Effector memory CD8-positive, alpha-beta T cell (primary cell): ENCODE results near the gene PLCH1.
"Not testable (repeated sequence)": the region's sequence is repeated elsewhere in the genome, so short reads cannot be mapped to it uniquely, and the experiment has no call there.

ENCODE experiments used
- ATAC-seq: fragments of 150-1000 bp; cut with Tn5 transposase; replicated peaks from 2 replicates; pipeline ENCODE4 v1.10.0; 2021; ENCODE audit warnings: mild to moderate bottlenecking, moderate library complexity
- DNase-seq, 3 experiments: peaks; one replicate each; pipeline ENCODE4 v3.0.0; 2021
- H3K27ac Mint-ChIP-seq, 2 donors: one replicate each; pipeline ENCODE4 v1.8.0; 2022; ENCODE audit warnings: mild to moderate bottlenecking in 2 of 2, mixed read lengths in 2 of 2, moderate library complexity in 2 of 2
- H3K27me3 Mint-ChIP-seq, 2 donors: one replicate each; pipeline ENCODE4 v1.8.0; 2022; ENCODE audit warnings: mixed read lengths in 2 of 2
- H3K36me3 Mint-ChIP-seq: one replicate; pipeline ENCODE4 v1.8.0; 2022; ENCODE audit warnings: mild to moderate bottlenecking, moderate library complexity, mixed read lengths; ENCODE audit not compliant: insufficient read depth
- H3K4me1 Mint-ChIP-seq, 2 donors: one replicate each; pipeline ENCODE4 v1.8.0; 2022; ENCODE audit warnings: low read depth in 2 of 2, mixed read lengths in 2 of 2
- H3K4me3 Mint-ChIP-seq, 2 donors: one replicate each; pipeline ENCODE4 v1.8.0; 2022; ENCODE audit warnings: mild to moderate bottlenecking in 2 of 2, mixed read lengths in 2 of 2, moderate library complexity in 2 of 2
- H3K9me3 Mint-ChIP-seq, 2 donors: one replicate each; pipeline ENCODE4 v1.8.0; 2022; ENCODE audit warnings: mixed read lengths in 2 of 2

PLCH1 gene

GRCh38 chr3:155615141-155615540 is 129.7 kb downstream of the PLCH1 start:
- H3K4me3 Mint-ChIP-seq, ATAC-seq: not testable (repeated sequence)

DNA sequence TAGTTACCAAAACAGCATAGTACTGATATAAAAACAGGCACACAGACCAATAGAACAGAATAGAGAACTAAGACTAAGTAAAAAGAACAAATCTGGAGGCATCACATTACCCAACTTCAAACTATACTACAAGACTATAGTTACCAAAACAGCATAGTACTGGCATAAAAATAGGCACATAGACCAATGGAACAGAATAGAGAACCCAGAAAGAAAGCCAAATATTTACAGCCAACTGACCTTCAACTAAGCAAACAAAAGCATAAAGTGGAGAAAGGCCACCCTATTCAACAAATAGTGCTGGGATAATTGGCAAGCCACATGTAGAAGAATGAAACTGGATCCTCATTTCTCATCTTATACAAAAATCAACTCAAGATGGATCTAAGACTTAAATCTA is 130.5 kb downstream of the PLCH1 start:
- H3K4me3 Mint-ChIP-seq, H3K27me3 Mint-ChIP-seq, H3K9me3 Mint-ChIP-seq, H3K27ac Mint-ChIP-seq, H3K4me1 Mint-ChIP-seq, ATAC-seq, H3K36me3 Mint-ChIP-seq, DNase-seq: not testable (repeated sequence)

More at GRCh38 chr3:155615141-155615540, 129.7 kb downstream of the PLCH1 start:
- H3K27ac Mint-ChIP-seq, H3K27me3 Mint-ChIP-seq, DNase-seq, H3K36me3 Mint-ChIP-seq, H3K4me1 Mint-ChIP-seq: not testable (repeated sequence)
- H3K9me3 Mint-ChIP-seq, result peaks cover 7 to 10% of the 10 kb centered on the region in 2 donors

DNA sequence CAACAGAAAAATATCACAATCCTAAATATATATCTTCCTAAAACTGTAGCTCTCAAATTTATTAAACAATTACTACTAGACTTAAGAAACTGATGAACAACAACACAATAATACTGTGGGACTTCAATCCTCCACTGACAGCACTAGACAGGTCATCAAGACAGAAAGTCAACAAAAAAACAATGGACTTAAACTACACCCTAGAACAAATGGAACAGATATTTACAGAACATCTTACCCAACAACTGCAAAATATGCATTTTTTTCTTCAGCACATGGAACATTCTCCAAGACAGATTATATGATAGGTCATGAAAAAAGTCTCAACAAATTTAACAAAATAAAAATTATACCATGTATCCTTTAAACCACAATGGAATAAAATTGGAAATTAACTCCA is 133.4 kb downstream of the PLCH1 start:
- no peak overlapping the region for H3K27ac Mint-ChIP-seq
- peaks cover 0 to 10% of the 10 kb centered on the region in 2 donors for H3K27me3 Mint-ChIP-seq
- no peaks in the 10 kb centered on the region for H3K36me3 Mint-ChIP-seq
- no peak for ATAC-seq
- no peak overlapping the region for H3K4me3 Mint-ChIP-seq
- no peak for DNase-seq
- no peaks in the 10 kb centered on the region for H3K4me1 Mint-ChIP-seq
- peaks cover 8 to 17% of the 10 kb centered on the region in 2 donors for H3K9me3 Mint-ChIP-seq

GRCh38 chr3:155609586-155609985 is 135.3 kb downstream of the PLCH1 start:
- Mint-ChIP-seq H3K4me3 (no peak overlapping the region), H3K9me3 (peaks cover 6 to 17% of the 10 kb centered on the region in 2 donors), H3K4me1 (no peaks in the 10 kb centered on the region), H3K27me3 (peaks cover 0 to 10% of the 10 kb centered on the region in 2 donors), H3K27ac (no peak overlapping the region), H3K36me3 (no peaks in the 10 kb centered on the region)
- no peak for ATAC-seq
- DNase-seq, result no peak

DNA sequence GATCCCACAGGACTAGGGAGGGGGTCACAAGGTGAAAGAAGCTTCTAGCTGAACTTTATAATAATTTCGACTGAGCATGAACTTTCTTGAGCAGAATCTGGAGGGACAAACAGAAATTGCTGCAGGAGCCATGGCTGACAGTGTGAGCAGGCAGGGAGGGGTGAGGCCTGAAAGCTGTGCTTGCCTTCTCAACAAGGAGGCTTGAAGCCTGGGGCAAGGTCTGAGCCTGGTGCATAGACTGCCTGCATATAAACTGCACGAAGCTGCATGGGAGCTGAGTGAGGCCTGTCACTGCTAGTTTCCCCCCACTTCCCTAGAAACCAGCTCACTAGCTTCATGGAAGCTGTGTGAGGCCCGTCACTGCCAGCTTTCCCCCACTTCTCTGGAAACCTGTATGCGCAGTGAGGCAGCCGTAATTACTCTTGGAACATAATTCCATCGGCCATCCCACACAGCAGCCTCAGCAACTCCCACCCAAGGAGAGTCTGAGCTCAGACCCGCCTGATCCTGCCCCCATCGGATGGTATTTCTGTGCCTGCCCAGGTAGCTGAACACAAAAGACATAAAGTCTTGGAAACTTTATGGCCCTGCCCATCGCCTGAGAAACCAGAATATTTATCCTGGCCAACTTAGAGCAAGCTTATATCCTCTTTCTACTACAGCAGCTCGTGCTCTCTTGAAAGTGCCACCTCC is 136.5 kb downstream of the PLCH1 start:
- no peak overlapping the region for H3K4me3 Mint-ChIP-seq
- no peak for ATAC-seq
- DNase-seq, result no peak

GRCh38 chr3:155607761-155608160 is 137.1 kb downstream of the PLCH1 start:
- Mint-ChIP-seq H3K4me1 (no peaks in the 10 kb centered on the region), H3K27ac (no peak overlapping the region), H3K4me3 (no peak overlapping the region), H3K36me3 (no peaks in the 10 kb centered on the region), H3K27me3 (peaks cover 0 to 10% of the 10 kb centered on the region in 2 donors), H3K9me3 (peaks cover 6 to 17% of the 10 kb centered on the region in 2 donors)
- ATAC-seq, result no peak
- DNase-seq, result no peak

More for the DNA sequence above, 136.5 kb downstream of the PLCH1 start:
- Mint-ChIP-seq H3K27me3 (peaks cover 0 to 10% of the 10 kb centered on the region in 2 donors), H3K9me3 (peaks cover 6 to 17% of the 10 kb centered on the region in 2 donors), H3K27ac (no peak overlapping the region), H3K36me3 (no peaks in the 10 kb centered on the region), H3K4me1 (no peaks in the 10 kb centered on the region)

DNA sequence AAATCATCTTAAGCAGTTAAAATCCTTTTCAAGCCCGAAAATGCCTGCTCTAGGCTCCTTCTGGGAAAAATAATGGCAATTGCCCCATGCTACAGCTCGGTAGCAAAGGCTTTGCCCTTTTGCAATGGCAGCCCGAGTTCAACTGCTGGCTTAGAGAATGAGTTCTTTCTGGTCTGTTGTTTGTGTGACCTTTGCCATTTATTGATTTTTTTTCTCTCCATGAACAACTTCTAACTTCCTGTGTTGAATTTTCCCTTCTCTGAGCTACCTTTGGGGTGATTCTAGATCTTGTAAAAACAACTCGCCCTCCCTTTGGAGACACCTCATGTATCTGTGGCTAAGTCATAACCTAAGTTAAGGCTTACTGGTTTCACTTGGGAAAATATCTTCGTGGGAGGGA is 139.3 kb downstream of the PLCH1 start:
- no peak for ATAC-seq
- H3K36me3 Mint-ChIP-seq, result no peaks in the 10 kb centered on the region
- H3K4me1 Mint-ChIP-seq, result no peaks in the 10 kb centered on the region
- no peak overlapping the region for H3K4me3 Mint-ChIP-seq
- peaks cover 0 to 10% of the 10 kb centered on the region in 2 donors for H3K27me3 Mint-ChIP-seq
- DNase-seq, result no peak
- H3K27ac Mint-ChIP-seq, result no peak overlapping the region
- H3K9me3 Mint-ChIP-seq, result peaks cover 2 to 10% of the 10 kb centered on the region in 2 donors

- Mint-ChIP-seq H3K36me3 (no peaks in the 10 kb centered on the region), H3K27me3 (peaks cover 0 to 10% of the 10 kb centered on the region in 2 donors), H3K4me1 (no peaks in the 10 kb centered on the region), H3K4me3 (no peak overlapping the region), H3K9me3 (peaks cover 1 to 10% of the 10 kb centered on the region in 2 donors), H3K27ac (no peak overlapping the region)
- no peak for DNase-seq
- no peak for ATAC-seq
These were observed 139.9 kb downstream of the PLCH1 start for GRCh38 chr3:155604967-155605366.

DNA sequence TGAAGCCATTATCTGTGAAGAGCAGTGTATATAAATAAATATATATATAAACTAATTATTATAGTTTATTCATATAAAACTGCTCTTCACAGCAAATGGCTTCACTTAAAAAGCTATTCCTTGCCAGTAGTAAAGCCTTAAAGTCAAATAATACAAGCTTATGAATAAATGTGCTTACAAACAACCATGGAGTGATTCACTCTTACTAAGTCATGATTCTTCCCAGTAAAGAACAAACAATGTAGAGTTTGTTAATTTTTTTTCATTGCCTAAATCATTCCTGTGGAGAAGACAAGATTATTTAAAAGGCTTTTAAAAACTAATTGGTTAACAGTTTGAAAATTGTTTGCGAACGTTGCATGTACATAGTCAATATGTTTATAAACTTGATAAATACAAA is 140.7 kb downstream of the PLCH1 start:
- ATAC-seq (no peak), DNase-seq (no peak)
- H3K27me3 Mint-ChIP-seq, result peaks cover 3 to 7% of the 10 kb centered on the region in 2 donors

GRCh38 chr3:155603302-155603701 is 141.6 kb downstream of the PLCH1 start:
- ATAC-seq (no peak), DNase-seq (no peak)
- Mint-ChIP-seq H3K4me1 (no peaks in the 10 kb centered on the region), H3K27me3 (peaks cover 0 to 6% of the 10 kb centered on the region in 2 donors), H3K27ac (no peak overlapping the region), H3K9me3 (peaks cover 0 to 3% of the 10 kb centered on the region in 2 donors), H3K4me3 (no peak overlapping the region), H3K36me3 (no peaks in the 10 kb centered on the region)

More for the DNA sequence above, 140.7 kb downstream of the PLCH1 start:
- H3K4me3 Mint-ChIP-seq, result no peak overlapping the region
- no peaks in the 10 kb centered on the region for H3K4me1 Mint-ChIP-seq
- no peaks in the 10 kb centered on the region for H3K36me3 Mint-ChIP-seq
- H3K9me3 Mint-ChIP-seq, result peaks cover 3 to 7% of the 10 kb centered on the region in 2 donors
- no peak overlapping the region for H3K27ac Mint-ChIP-seq

GRCh38 chr3:155602307-155602706 is 142.6 kb downstream of the PLCH1 start:
- H3K9me3 Mint-ChIP-seq, result peaks cover 0 to 3% of the 10 kb centered on the region in 2 donors
- peaks cover 0 to 6% of the 10 kb centered on the region in 2 donors for H3K27me3 Mint-ChIP-seq
- no peak for ATAC-seq
- H3K27ac Mint-ChIP-seq, result no peak overlapping the region
- H3K36me3 Mint-ChIP-seq, result no peaks in the 10 kb centered on the region
- no peaks in the 10 kb centered on the region for H3K4me1 Mint-ChIP-seq
- H3K4me3 Mint-ChIP-seq, result no peak overlapping the region
- no peak for DNase-seq

- Mint-ChIP-seq H3K4me3 (no peak overlapping the region), H3K27ac (no peak overlapping the region), H3K27me3 (peaks cover 0 to 6% of the 10 kb centered on the region in 2 donors), H3K4me1 (no peaks in the 10 kb centered on the region), H3K36me3 (no peaks in the 10 kb centered on the region), H3K9me3 (peaks cover 0 to 3% of the 10 kb centered on the region in 2 donors)
- DNase-seq (no peak), ATAC-seq (no peak)
These were observed 146.2 kb downstream of the PLCH1 start for GRCh38 chr3:155598671-155599070.

GRCh38 chr3:155596615-155597014 is 148.3 kb downstream of the PLCH1 start:
- Mint-ChIP-seq H3K27me3 (peaks cover 0 to 6% of the 10 kb centered on the region in 2 donors), H3K9me3 (peaks cover 0 to 3% of the 10 kb centered on the region in 2 donors), H3K4me3 (no peak overlapping the region), H3K36me3 (no peaks in the 10 kb centered on the region), H3K4me1 (no peaks in the 10 kb centered on the region), H3K27ac (no peak overlapping the region)
- ATAC-seq (no peak), DNase-seq (no peak)

GRCh38 chr3:155595371-155595770 is 149.5 kb downstream of the PLCH1 start:
- Mint-ChIP-seq H3K27me3 (peaks cover 0 to 6% of the 10 kb centered on the region in 2 donors), H3K27ac (no peak overlapping the region), H3K36me3 (no peaks in the 10 kb centered on the region), H3K4me3 (no peak overlapping the region), H3K4me1 (no peaks in the 10 kb centered on the region), H3K9me3 (peaks cover 0 to 3% of the 10 kb centered on the region in 2 donors)
- ATAC-seq (no peak), DNase-seq (no peak)
